ENCODE results near the gene PPA1. TPM values are rescaled to one million over a fixed set of nuclear protein-coding genes. Genes with fewer than 3 reads are reported as not detected.

The PPA1 gene
- total and polyA plus RNA-seq, 2 donors (not counting 3 experiments of a cell fraction or from before 2014, with no cell fraction given) = 63.5 to 140 TPM

GRCh38 chr10:70193391-70193844 is 39.8 kb downstream of the PPA1 start:
- H3K9me3 ChIP-seq (replicated peaks; ENCODE audit: control insufficient read depth, insufficient read depth, low read length) = no peaks in the 10 kb centered on the region
- H3K4me1 ChIP-seq (ENCODE audit: control insufficient read depth, extremely low read depth, insufficient read depth, low read length) = no peaks in the 10 kb centered on the region
- no peak overlapping the region for H3K4me2 ChIP-seq (ENCODE audit: insufficient read depth, low read length)
- DNase-seq (ENCODE audit: low read depth, low spot score) = no peak
- H3K79me2 ChIP-seq (ENCODE audit: control insufficient read depth, insufficient read depth, low read length) = no peaks in the 10 kb centered on the region
- no peak overlapping the region for H3K9ac ChIP-seq (replicated peaks; ENCODE audit: extremely low read depth, insufficient read depth, low read length)
- dilution Hi-C loops (cut with MboI; ENCODE audit: extremely low pct_ligation_motif_present, low sequenced_read_pairs) = no loop called here
- TF ChIP-seq POLR2AphosphoS5 (IDR thresholded peaks at IDR 0.05; ENCODE audit: insufficient read depth, low read depth, low read length) (no peak), EZH2 (IDR thresholded peaks at IDR 0.05; ENCODE audit: borderline replicate concordance, low read depth, low read length, severe bottlenecking) (no peak), CTCF (IDR thresholded peaks at IDR 0.05; ENCODE audit: extremely low read depth in 1 of 2, insufficient read depth in 1 of 2, low read depth in 1 of 2, low read length in 2 of 2) (no peak), JUN (IDR thresholded peaks at IDR 0.05; ENCODE audit: borderline replicate concordance, insufficient read depth, insufficient read length, low read depth) (no peak), GATA2 (IDR thresholded peaks at IDR 0.05; ENCODE audit: insufficient read depth, insufficient read length, low read depth, low read length) (no peak), MYC (IDR thresholded peaks at IDR 0.05; ENCODE audit: low read depth, low read length) (no peak)
- no peak for FAIRE-seq
- ChIA-PET CTCF (interaction anchor here (0.7 to 1.8 kb wide), 4 partner anchors 28 to 406 kb away, joined by 3 to 8 read pairs (median 4); no protein-coding TSS in a partner anchor), POLR2A (no interaction called here)
- BruUV-seq (replicated peaks) = no TSS peak
- H2AFZ ChIP-seq (ENCODE audit: low read depth, low read length) = no peak overlapping the region
- no peaks in the 10 kb centered on the region for H3K27me3 ChIP-seq (ENCODE audit: control insufficient read depth in 2 of 2, insufficient read depth in 2 of 2, low read length in 2 of 2)
- no peaks in the 10 kb centered on the region for H4K20me1 ChIP-seq (replicated peaks; ENCODE audit: control insufficient read depth, extremely low read depth, insufficient read depth, low read length)
- H3K9me1 ChIP-seq (replicated peaks; ENCODE audit: control insufficient read depth, extremely low read depth, insufficient read depth, low read length) = no peaks in the 10 kb centered on the region
- no peak overlapping the region for H3K27ac ChIP-seq (ENCODE audit: insufficient read depth, low read depth, low read length)
- intact Hi-C loops (cut with micrococcal nuclease) = no loop called here
- no peaks in the 10 kb centered on the region for H3K36me3 ChIP-seq (ENCODE audit: control insufficient read depth in 2 of 2, extremely low read depth in 1 of 2, insufficient read depth in 2 of 2, low read length in 2 of 2)
- H3K4me3 ChIP-seq (replicated peaks in 1 of 3; ENCODE audit: insufficient read depth in 1 of 3, low read depth in 1 of 3, low read length in 3 of 3) = no peak overlapping the region
